GM18499 (cell line): Measurements from ENCODE around the gene CD28.
A peak's percentile ranks its signal among the peaks of the same experiment; 100 is the strongest.
"Not testable (repeated sequence)": the region's sequence is repeated elsewhere in the genome, so short reads cannot be mapped to it uniquely, and the experiment has no call there.

Experiments used
- ATAC-seq: cut with Tn5 transposase; IDR thresholded peaks from one replicate; pipeline ENCODE4 v1.9.1; 2021; ENCODE audit warnings: moderate number of reproducible peaks; ENCODE audit not compliant: insufficient read depth, unreplicated experiment

CD28 gene

DNA sequence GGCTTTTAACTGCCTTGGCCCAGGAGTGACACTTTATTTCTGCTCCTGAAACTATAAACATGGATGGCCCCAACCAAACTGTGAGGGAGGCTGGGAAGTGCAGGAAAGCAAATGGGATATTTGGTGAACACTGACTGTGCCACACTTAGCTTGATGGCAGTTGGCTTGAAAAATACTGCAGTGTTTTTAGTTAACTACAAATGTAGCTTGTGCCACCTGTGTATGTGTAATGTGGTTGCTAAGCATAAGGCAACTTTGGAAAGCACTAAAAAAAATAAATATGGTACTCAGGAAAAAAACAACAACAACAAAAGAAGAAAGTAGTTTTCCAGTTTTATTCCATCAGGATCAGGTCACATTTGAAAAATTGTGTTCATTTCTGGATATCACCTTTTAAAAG lies 73.8 kb downstream of the CD28 start:
- no peak for ATAC-seq

- no peak for ATAC-seq
Observed at GRCh38 chr2:203781151-203781550, 74.7 kb downstream of the CD28 start.

DNA sequence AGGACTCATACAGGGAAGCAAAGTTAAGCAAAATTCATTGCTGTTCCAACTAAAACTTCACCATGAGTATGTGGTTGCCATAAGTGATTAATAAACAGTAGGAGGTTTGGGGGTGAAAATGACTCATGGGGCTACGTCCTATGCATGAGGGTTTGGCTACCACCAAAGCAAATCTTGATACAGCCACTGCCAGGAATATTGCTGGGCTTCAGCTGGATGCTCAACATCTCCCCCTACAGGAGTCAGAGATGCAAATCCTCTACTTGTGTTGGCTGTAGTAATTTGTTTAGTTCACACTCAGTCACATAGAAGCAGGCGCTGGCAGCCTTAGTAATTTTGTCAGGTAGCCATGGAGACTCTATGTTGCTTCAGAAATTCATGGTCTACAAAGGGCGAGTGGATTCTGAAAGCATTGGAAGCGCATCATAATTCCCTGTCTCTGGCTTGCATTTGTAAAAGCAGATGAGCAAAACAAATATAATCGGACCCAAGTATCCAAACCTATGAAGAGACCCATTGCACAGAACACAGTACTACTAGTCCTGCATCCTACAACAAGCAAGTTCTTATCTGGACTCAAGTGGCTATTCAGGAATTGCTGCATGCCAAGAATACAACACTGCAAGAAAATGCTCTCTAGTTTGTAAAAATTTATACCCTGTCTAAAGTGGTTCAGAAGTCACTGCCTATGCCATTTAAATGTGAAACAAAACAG lies 76.0 kb downstream of the CD28 start:
- peak; percentile 57 for ATAC-seq

DNA sequence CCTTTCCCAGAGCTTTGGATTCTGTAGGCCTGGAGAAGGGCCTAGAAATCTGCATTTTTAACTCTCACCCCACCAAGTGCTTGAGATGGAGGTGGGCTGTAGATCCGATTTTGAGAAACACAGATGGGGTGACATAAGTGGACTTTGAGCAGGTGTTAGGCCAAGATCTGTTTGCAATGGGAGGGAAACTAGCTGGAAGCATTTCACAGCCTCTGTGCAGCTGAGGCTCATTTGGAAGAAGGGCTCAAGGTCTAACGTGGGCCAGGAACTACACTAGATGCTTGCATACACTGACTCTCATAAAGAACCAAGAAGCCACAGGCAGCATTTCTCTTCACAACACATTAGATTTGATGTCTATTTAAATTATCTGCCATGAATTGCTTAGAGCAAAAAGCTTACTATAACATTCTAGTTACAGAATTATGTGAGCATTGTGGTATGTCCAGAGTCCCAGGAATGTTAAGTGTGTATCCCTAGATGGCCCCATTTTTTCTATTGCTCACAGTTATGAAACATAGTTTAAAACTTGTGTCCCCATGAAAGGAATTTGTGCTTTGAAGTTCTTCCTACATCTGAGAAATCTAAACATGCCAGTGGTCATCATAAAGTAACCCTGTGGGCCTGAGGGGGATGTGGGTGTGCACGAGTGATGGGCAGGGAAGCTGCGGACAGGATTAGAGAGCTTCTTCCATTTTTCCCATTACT lies 77.2 kb downstream of the CD28 start:
- no peak for ATAC-seq

DNA sequence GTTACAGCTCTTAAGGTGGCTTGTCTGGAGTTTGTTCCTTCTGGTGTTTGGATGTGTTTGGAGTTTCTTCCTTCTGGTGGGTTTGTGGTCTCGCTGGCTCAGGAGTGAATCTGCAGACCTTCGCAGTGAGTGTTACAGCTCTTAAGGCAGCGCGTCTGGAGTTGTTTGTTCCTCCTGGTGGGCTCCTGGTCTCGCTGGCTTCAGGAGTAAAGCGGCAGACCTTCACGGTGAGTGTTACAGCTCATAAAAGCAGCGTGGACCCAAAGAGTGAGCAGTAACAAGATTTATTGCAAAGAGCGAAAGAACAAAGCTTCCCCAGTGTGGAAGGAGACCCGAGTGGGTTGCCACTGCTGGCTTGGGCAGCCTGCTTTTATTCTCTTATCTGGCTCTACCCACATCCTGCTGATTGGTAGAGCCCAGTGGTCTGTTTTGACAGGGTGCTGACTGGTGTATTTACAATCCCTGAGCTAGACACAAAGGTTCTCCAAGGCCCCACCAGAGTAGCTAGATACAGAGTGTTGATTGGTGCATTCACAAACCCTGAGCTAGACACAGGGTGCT lies 78.4 kb downstream of the CD28 start:
- not testable (repeated sequence) for ATAC-seq

DNA sequence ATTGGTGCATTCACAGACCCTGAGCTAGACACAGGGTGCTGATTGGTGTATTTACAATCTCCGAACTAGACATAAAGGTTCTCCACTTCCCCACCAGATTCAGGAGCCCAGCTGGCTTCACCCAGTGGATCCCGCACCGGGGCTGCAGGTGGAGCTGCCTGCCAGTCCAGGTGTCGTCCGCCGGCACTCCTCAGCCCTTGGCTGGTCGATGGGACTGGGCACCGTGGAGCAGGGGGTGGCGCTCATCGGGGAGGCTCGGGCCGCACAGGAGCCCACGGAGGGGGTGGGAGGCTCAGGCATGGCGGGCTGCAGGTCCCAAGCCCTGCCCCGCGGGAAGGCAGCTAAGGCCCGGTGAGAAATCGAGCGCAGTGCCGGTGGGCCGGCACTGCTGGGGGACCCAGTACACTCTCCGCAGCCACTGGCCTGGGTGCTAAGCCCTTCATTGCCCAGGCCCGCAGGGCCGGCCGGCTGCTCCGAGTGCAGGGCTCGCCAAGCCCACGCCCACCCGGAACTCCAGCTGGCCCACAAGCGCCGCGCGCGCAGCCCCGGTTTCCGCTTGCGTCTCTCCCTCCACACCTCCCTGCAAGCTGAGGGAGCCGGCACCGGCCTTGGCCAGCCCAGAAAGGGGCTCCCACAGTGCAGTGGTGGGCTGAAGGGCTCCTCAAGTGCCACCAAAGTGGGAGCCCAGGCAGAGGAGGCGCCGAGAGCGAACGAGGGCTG lies 79.1 kb downstream of the CD28 start:
- ATAC-seq: not testable (repeated sequence)

GRCh38 chr2:203786549-203787351 lies 80.3 kb downstream of the CD28 start:
- no peak for ATAC-seq

GRCh38 chr2:203787979-203788378 lies 81.5 kb downstream of the CD28 start:
- ATAC-seq: no peak
